HepG2 (cell line): ENCODE data around the gene SLC5A4.

Experiments
- BRCA1 ChIP-seq: sonication (generic); formaldehyde crosslinking; IDR thresholded peaks from 2 replicates; pipeline ENCODE4 v1.4.0; 2020; ENCODE audit warnings: missing genetic modification reagents
- JUNB ChIP-seq: sonication (generic); formaldehyde crosslinking; IDR thresholded peaks from 2 replicates; pipeline ENCODE4 v1.8.0; 2022; ENCODE audit warnings: missing genetic modification reagents, mild to moderate bottlenecking, borderline replicate concordance
- ZNF274 ChIP-seq: sonication (generic); formaldehyde crosslinking; IDR thresholded peaks from 2 replicates; pipeline ENCODE4 v1.5.1; 2020; ENCODE audit warnings: mild to moderate bottlenecking, missing genetic modification reagents
- TF ChIP-seq, protein P1 (sequence below): sonication (generic); formaldehyde crosslinking; IDR thresholded peaks from 2 replicates; pipeline ENCODE4 v1.5.0; 2020; ENCODE audit warnings: mild to moderate bottlenecking, missing genetic modification reagents, moderate library complexity
- TF ChIP-seq, protein P2 (sequence below): sonication (generic); formaldehyde crosslinking; IDR thresholded peaks from 2 replicates; pipeline ENCODE4 v1.9.0; 2021; ENCODE audit warnings: missing genetic modification reagents, borderline replicate concordance
- TF ChIP-seq, protein P3 (sequence below): sonication (generic); formaldehyde crosslinking; IDR thresholded peaks from 2 replicates; pipeline ENCODE4 v1.5.0; 2020; ENCODE audit warnings: mild to moderate bottlenecking, missing genetic modification reagents

DNA sequence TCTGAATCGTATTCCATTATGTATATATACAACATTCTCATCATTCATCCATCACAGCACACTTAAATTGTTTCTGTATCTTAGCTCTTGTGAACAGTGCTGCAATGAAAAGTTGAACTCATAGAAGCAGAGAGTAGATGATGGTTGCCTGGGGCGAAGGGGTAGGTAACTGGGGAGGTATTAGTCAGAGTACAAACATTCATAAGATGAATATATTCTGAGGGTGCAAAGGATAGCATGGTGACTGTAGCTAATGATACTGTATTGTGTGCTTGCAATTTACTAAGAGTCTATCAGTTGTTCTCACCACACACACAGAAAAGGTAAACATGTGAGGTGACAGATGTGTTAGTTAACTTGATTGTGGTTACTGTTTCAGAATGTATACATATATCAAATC is 37.7 kb downstream of the SLC5A4 start:
- TF ChIP-seq, protein P1, sequence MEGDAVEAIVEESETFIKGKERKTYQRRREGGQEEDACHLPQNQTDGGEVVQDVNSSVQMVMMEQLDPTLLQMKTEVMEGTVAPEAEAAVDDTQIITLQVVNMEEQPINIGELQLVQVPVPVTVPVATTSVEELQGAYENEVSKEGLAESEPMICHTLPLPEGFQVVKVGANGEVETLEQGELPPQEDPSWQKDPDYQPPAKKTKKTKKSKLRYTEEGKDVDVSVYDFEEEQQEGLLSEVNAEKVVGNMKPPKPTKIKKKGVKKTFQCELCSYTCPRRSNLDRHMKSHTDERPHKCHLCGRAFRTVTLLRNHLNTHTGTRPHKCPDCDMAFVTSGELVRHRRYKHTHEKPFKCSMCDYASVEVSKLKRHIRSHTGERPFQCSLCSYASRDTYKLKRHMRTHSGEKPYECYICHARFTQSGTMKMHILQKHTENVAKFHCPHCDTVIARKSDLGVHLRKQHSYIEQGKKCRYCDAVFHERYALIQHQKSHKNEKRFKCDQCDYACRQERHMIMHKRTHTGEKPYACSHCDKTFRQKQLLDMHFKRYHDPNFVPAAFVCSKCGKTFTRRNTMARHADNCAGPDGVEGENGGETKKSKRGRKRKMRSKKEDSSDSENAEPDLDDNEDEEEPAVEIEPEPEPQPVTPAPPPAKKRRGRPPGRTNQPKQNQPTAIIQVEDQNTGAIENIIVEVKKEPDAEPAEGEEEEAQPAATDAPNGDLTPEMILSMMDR (CRISPR knock-in tag) = no peak
- TF ChIP-seq ZNF274 (CRISPR knock-in tag) (no peak), JUNB (CRISPR knock-in tag) (no peak), BRCA1 (no peak)
- TF ChIP-seq, protein P2, sequence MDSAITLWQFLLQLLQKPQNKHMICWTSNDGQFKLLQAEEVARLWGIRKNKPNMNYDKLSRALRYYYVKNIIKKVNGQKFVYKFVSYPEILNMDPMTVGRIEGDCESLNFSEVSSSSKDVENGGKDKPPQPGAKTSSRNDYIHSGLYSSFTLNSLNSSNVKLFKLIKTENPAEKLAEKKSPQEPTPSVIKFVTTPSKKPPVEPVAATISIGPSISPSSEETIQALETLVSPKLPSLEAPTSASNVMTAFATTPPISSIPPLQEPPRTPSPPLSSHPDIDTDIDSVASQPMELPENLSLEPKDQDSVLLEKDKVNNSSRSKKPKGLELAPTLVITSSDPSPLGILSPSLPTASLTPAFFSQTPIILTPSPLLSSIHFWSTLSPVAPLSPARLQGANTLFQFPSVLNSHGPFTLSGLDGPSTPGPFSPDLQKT = no peak
- TF ChIP-seq, protein P3, sequence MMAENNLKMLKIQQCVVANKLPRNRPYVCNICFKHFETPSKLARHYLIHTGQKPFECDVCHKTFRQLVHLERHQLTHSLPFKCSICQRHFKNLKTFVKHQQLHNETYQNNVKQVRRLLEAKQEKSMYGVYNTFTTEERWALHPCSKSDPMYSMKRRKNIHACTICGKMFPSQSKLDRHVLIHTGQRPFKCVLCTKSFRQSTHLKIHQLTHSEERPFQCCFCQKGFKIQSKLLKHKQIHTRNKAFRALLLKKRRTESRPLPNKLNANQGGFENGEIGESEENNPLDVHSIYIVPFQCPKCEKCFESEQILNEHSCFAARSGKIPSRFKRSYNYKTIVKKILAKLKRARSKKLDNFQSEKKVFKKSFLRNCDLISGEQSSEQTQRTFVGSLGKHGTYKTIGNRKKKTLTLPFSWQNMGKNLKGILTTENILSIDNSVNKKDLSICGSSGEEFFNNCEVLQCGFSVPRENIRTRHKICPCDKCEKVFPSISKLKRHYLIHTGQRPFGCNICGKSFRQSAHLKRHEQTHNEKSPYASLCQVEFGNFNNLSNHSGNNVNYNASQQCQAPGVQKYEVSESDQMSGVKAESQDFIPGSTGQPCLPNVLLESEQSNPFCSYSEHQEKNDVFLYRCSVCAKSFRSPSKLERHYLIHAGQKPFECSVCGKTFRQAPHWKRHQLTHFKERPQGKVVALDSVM (CRISPR knock-in tag) = no peak
